ENCODE results near the gene TENT4A.
A peak's percentile ranks its signal among the peaks of the same experiment; 100 is the strongest.

Gene TENT4A

GRCh38 chr5:6752236-6752635 is 39.0 kb downstream of the TENT4A start:
- no peak for DNase-seq (ENCODE audit: low read depth in 2 of 2)

GRCh38 chr5:6752782-6753181 is 39.5 kb downstream of the TENT4A start:
- no peak for DNase-seq (ENCODE audit: low read depth in 2 of 2)

GRCh38 chr5:6753851-6754250 is 40.6 kb downstream of the TENT4A start:
- no peak for DNase-seq (ENCODE audit: low read depth in 2 of 2)

GRCh38 chr5:6754766-6755165 is 41.5 kb downstream of the TENT4A start:
- no peak for DNase-seq (ENCODE audit: low read depth in 2 of 2)

GRCh38 chr5:6755519-6755918 is 42.3 kb downstream of the TENT4A start:
- no peak for DNase-seq (ENCODE audit: low read depth in 2 of 2)

GRCh38 chr5:6755941-6756340 is 42.7 kb downstream of the TENT4A start:
- DNase-seq (ENCODE audit: low read depth in 2 of 2): no peak

GRCh38 chr5:6757414-6757969 is 44.3 kb downstream of the TENT4A start:
- DNase-seq (ENCODE audit: low read depth in 2 of 2): no peak

- DNase-seq (ENCODE audit: low read depth in 2 of 2): no peak
These were observed 45.0 kb downstream of the TENT4A start for GRCh38 chr5:6758236-6758635.

- no peak for DNase-seq (ENCODE audit: low read depth in 2 of 2)
These were observed 45.5 kb downstream of the TENT4A start for GRCh38 chr5:6758706-6759105.

- DNase-seq (ENCODE audit: low read depth in 2 of 2): no peak
These were observed 46.2 kb downstream of the TENT4A start for GRCh38 chr5:6759401-6759800.

- no peak for DNase-seq (ENCODE audit: low read depth in 2 of 2)
These were observed 46.8 kb downstream of the TENT4A start for GRCh38 chr5:6759983-6760382.

- DNase-seq (ENCODE audit: low read depth in 2 of 2): no peak
These were observed 47.5 kb downstream of the TENT4A start for GRCh38 chr5:6760686-6761085.

- no peak for DNase-seq (ENCODE audit: low read depth in 2 of 2)
These were observed 48.1 kb downstream of the TENT4A start for GRCh38 chr5:6761333-6761732.

- DNase-seq (ENCODE audit: low read depth in 2 of 2): no peak
These were observed 48.9 kb downstream of the TENT4A start for GRCh38 chr5:6762116-6762515.

- no peak for DNase-seq (ENCODE audit: low read depth in 2 of 2)
These were observed 49.5 kb downstream of the TENT4A start for GRCh38 chr5:6762697-6763096.

GRCh38 chr5:6763191-6763590 is 50.0 kb downstream of the TENT4A start:
- no peak for DNase-seq (ENCODE audit: low read depth in 2 of 2)

- peak in 1 of 2 donors; percentile 12 for DNase-seq (ENCODE audit: low read depth in 2 of 2)
These were observed 52.6 kb downstream of the TENT4A start for GRCh38 chr5:6765612-6766525.

- peak in 1 of 2 donors; percentile 12 for DNase-seq (ENCODE audit: low read depth in 2 of 2)
These were observed 53.4 kb downstream of the TENT4A start for GRCh38 chr5:6766604-6767093.

GRCh38 chr5:6767481-6768063 is 54.3 kb downstream of the TENT4A start:
- DNase-seq (ENCODE audit: low read depth in 2 of 2): no peak

GRCh38 chr5:6768590-6769230 is 55.5 kb downstream of the TENT4A start:
- no peak for DNase-seq (ENCODE audit: low read depth in 2 of 2)

- no peak for DNase-seq (ENCODE audit: low read depth in 2 of 2)
These were observed 57.8 kb downstream of the TENT4A start for GRCh38 chr5:6770826-6771607.

Measured in stimulated activated CD8-positive, alpha-beta memory T cell treated with anti-CD3 and anti-CD28 coated beads, Interleukin-15, amount 100 ng/mL, for 4 hours (primary cell).